ENCODE data around the gene AP1G1.
A peak's percentile ranks its signal among the peaks of the same experiment; 100 is the strongest.

Gene AP1G1

GRCh38 chr16:71726476-71727315, 81.9 kb downstream of the AP1G1 start:
- peak; percentile 21 for DNase-seq (ENCODE audit: low spot score)
- in situ Hi-C loops (cut with MboI; ENCODE audit: low pct_unique_long_range_greater_than_20kb, low sequenced_read_pairs, unreplicated experiment): no loop called here
- TF ChIP-seq CTCF (IDR thresholded peaks at IDR 0.05; ENCODE audit: extremely low read depth, insufficient read depth, missing control alignments): no peak

GRCh38 chr16:71724320-71724751, 84.3 kb downstream of the AP1G1 start, which contains the start of gene PHLPP2:
PHLPP2 (minus strand) TSS chr16:71724701; CDS start chr16:71714795, 9,906 bp downstream.
- TF ChIP-seq CTCF (IDR thresholded peaks at IDR 0.05; ENCODE audit: extremely low read depth, insufficient read depth, missing control alignments): no peak
- in situ Hi-C loops (cut with MboI; ENCODE audit: low pct_unique_long_range_greater_than_20kb, low sequenced_read_pairs, unreplicated experiment): no loop called here
- no peak for DNase-seq (ENCODE audit: low spot score)

- no peak for TF ChIP-seq CTCF (IDR thresholded peaks at IDR 0.05; ENCODE audit: extremely low read depth, insufficient read depth, missing control alignments)
- in situ Hi-C loops (cut with MboI; ENCODE audit: low pct_unique_long_range_greater_than_20kb, low sequenced_read_pairs, unreplicated experiment): no loop called here
- DNase-seq (ENCODE audit: low spot score): peak; percentile 95
These were observed 84.9 kb downstream of the AP1G1 start for GRCh38 chr16:71723537-71724319.

GRCh38 chr16:71722801-71723536, 85.7 kb downstream of the AP1G1 start:
- DNase-seq (ENCODE audit: low spot score): peak; percentile 67
- in situ Hi-C loops (cut with MboI; ENCODE audit: low pct_unique_long_range_greater_than_20kb, low sequenced_read_pairs, unreplicated experiment): no loop called here
- TF ChIP-seq CTCF (IDR thresholded peaks at IDR 0.05; ENCODE audit: extremely low read depth, insufficient read depth, missing control alignments): no peak

GRCh38 chr16:71721066-71721740, 87.4 kb downstream of the AP1G1 start:
- no peak for TF ChIP-seq CTCF (IDR thresholded peaks at IDR 0.05; ENCODE audit: extremely low read depth, insufficient read depth, missing control alignments)
- in situ Hi-C loops (cut with MboI; ENCODE audit: low pct_unique_long_range_greater_than_20kb, low sequenced_read_pairs, unreplicated experiment): no loop called here
- DNase-seq (ENCODE audit: low spot score): no peak

GRCh38 chr16:71712501-71712900, 96.1 kb downstream of the AP1G1 start:
- in situ Hi-C loops (cut with MboI; ENCODE audit: low pct_unique_long_range_greater_than_20kb, low sequenced_read_pairs, unreplicated experiment): no loop called here
- TF ChIP-seq CTCF (IDR thresholded peaks at IDR 0.05; ENCODE audit: extremely low read depth, insufficient read depth, missing control alignments): no peak

More at GRCh38 chr16:71712501-71712900, 96.1 kb downstream of the AP1G1 start:
- no peak for DNase-seq (ENCODE audit: low spot score)
